IMR-90 (cell line): ENCODE data around the gene CD6. TPM values are rescaled to one million over a fixed set of nuclear protein-coding genes. Genes with fewer than 3 reads are reported as not detected.

Source experiments
- ATAC-seq: fragments of 200-7000 bp; cut with Tn5 transposase; 2 replicates; pipeline ENCODE4 v1.9.1; 2020; ENCODE audit warnings: low read depth, mild to moderate bottlenecking, moderate library complexity
- BruUV-seq: library from RNA; stranded (reverse); fragments of 400-500 nt; replicated peaks from 2 replicates; lab custom pipeline; 2021; lab: Mats Ljungman, UMichigan
- CTCF ChIA-PET: fragments of 300-600 bp; formaldehyde crosslinking; extraction: SDS; loops from one replicate; lab custom pipeline; 2021; ENCODE audit warnings: antibody characterized with exemption; lab: Yijun Ruan, JAX
- POLR2A ChIA-PET: fragments of 300-600 bp; sonication (Branson Sonifier 250); formaldehyde crosslinking; loops from one replicate; lab custom pipeline; 2022; ENCODE audit warnings: antibody characterized with exemption; ENCODE audit not compliant: unreplicated experiment; lab: Charles Lee
- DNase-seq: peaks from one replicate; pipeline ENCODE4 v3.0.0; 2013
- H2AFZ ChIP-seq: replicated peaks from 2 replicates; pipeline ENCODE3; 2013; ENCODE audit warnings: low read length, mild to moderate bottlenecking; ENCODE audit not compliant: poor library complexity
- H2AK5ac ChIP-seq: 2 replicates; pipeline ENCODE4 v1.6.1; 2013; ENCODE audit warnings: low read depth, low read length, inconsistent platforms
- H2AK9ac ChIP-seq: replicated peaks from 2 replicates; pipeline ENCODE3; 2013; ENCODE audit warnings: mild to moderate bottlenecking, low read depth, low read length, moderate library complexity; ENCODE audit not compliant: poor library complexity
- H2BK120ac ChIP-seq: 2 replicates; pipeline ENCODE4 v1.6.1; 2013; ENCODE audit warnings: low read depth, low read length, inconsistent platforms
- H2BK15ac ChIP-seq: 3 replicates; pipeline ENCODE4 v1.6.1; 2013; ENCODE audit warnings: low read depth, low read length, inconsistent platforms
- H2BK20ac ChIP-seq: 2 replicates; pipeline ENCODE4 v1.6.1; 2013; ENCODE audit warnings: low read depth, mild to moderate bottlenecking, inconsistent platforms, low read length, moderate library complexity
- H2BK5ac ChIP-seq: 2 replicates; pipeline ENCODE4 v1.6.1; 2013; ENCODE audit warnings: mild to moderate bottlenecking, low read depth, low read length, inconsistent platforms; ENCODE audit not compliant: poor library complexity, severe bottlenecking
- H3K14ac ChIP-seq: replicated peaks from 2 replicates; pipeline ENCODE4 v1.6.1; 2013; ENCODE audit warnings: low read depth, low read length, inconsistent platforms
- H3K18ac ChIP-seq: 2 replicates; pipeline ENCODE4 v1.6.1; 2013; ENCODE audit warnings: low read depth, low read length, control low read depth
- H3K23ac ChIP-seq: 2 replicates; pipeline ENCODE4 v1.6.1; 2013; ENCODE audit warnings: low read depth, low read length, inconsistent platforms
- H3K27ac ChIP-seq: 2 replicates; pipeline ENCODE4 v1.5.1; 2013; ENCODE audit warnings: mild to moderate bottlenecking, control low read depth, low read length; ENCODE audit not compliant: insufficient read depth
- H3K27me3 ChIP-seq: 2 replicates; pipeline ENCODE4 v1.6.1; 2013; ENCODE audit warnings: low read length; ENCODE audit not compliant: control insufficient read depth, insufficient read depth
- H3K36me3 ChIP-seq: 2 replicates; pipeline ENCODE4 v1.6.1; 2013; ENCODE audit warnings: low read length, mixed read lengths; ENCODE audit not compliant: control insufficient read depth, insufficient read depth
- H3K4ac ChIP-seq: 2 replicates; pipeline ENCODE4 v1.6.1; 2013; ENCODE audit warnings: low read depth, low read length, inconsistent platforms
- H3K4me1 ChIP-seq: 2 replicates; pipeline ENCODE4 v1.6.1; 2013; ENCODE audit warnings: low read length, mixed read lengths; ENCODE audit not compliant: control insufficient read depth, insufficient read depth
- H3K4me2 ChIP-seq: 2 replicates; pipeline ENCODE4 v1.6.1; 2013; ENCODE audit warnings: low read depth, mild to moderate bottlenecking, control low read depth, low read length, moderate library complexity
- H3K4me3 ChIP-seq: 2 replicates; pipeline ENCODE4 v1.5.1; 2013; ENCODE audit warnings: low read depth, mild to moderate bottlenecking, control low read depth, low read length, moderate library complexity; ENCODE audit not compliant: insufficient read depth
- H3K56ac ChIP-seq: 2 replicates; pipeline ENCODE4 v1.6.1; 2013; ENCODE audit warnings: low read length, inconsistent platforms; ENCODE audit not compliant: insufficient read depth; ENCODE audit errors: extremely low read depth
- H3K79me1 ChIP-seq, 2 experiments: 2 replicates each; pipeline ENCODE4 v1.6.1; 2013; ENCODE audit warnings: low read length in 2 of 2, inconsistent platforms in 1 of 2, low read depth in 1 of 2
- H3K9ac ChIP-seq: 2 replicates; pipeline ENCODE4 v1.6.1; 2013; ENCODE audit warnings: low read depth, low read length, control low read depth
- H3K9me1 ChIP-seq: 2 replicates; pipeline ENCODE4 v1.6.1; 2013; ENCODE audit warnings: low read length, inconsistent platforms; ENCODE audit not compliant: insufficient read depth
- H3K9me3 ChIP-seq: 2 replicates; pipeline ENCODE4 v1.6.1; 2013; ENCODE audit warnings: low read length; ENCODE audit not compliant: control insufficient read depth, insufficient read depth
- H4K20me1 ChIP-seq: 2 replicates; pipeline ENCODE4 v1.6.1; 2013; ENCODE audit warnings: low read length, inconsistent platforms; ENCODE audit not compliant: insufficient read depth
- H4K5ac ChIP-seq: 2 replicates; pipeline ENCODE4 v1.6.1; 2013; ENCODE audit warnings: mild to moderate bottlenecking, low read depth, low read length, control low read depth
- H4K8ac ChIP-seq, 2 experiments: 2 replicates each; pipeline ENCODE4 v1.6.1; 2013; ENCODE audit warnings: low read depth in 2 of 2, low read length in 2 of 2, control low read depth in 1 of 2, inconsistent platforms in 1 of 2
- H4K91ac ChIP-seq: 2 replicates; pipeline ENCODE4 v1.6.1; 2013; ENCODE audit warnings: low read depth, low read length, inconsistent platforms; ENCODE audit not compliant: insufficient read depth
- RAD21 ChIP-seq: IDR thresholded peaks from 2 replicates; pipeline ENCODE4 v1.6.1; 2012; ENCODE audit warnings: low read length, improper control_type of control experiment
- WGBS, 2 experiments: methylation state at CpG; one replicate each; pipeline versions ENCODE4 v1.1.5 to v1.1.7; 2013; ENCODE audit warnings: missing lambda C conversion rate in 2 of 2; ENCODE audit not compliant: insufficient read length in 1 of 2; ENCODE audit errors: extremely low coverage in 2 of 2; 5-methylcytosine and 5-hydroxymethylcytosine counted together
- dilution Hi-C: fragments of 300-500 bp; cut with HindIII; formaldehyde crosslinking; loops from one replicate; pipeline ENCODE4 v1.14.3; 2018; ENCODE audit warnings: low sequenced_read_pairs; ENCODE audit not compliant: unreplicated experiment
- in situ Hi-C: fragments of 300-500 bp; cut with MboI; formaldehyde crosslinking; loops from 3 replicates; pipeline ENCODE4 v1.14.3; 2019; ENCODE audit warnings: low sequenced_read_pairs, inconsistent platforms, mixed read lengths
- intact Hi-C: fragments of 100-400 bp; cut with micrococcal nuclease; formaldehyde crosslinking; loops from 2 replicates; pipeline ENCODE4 v1.10.0; 2022
- polyA plus RNA-seq, 3 experiments: library from polyadenylated mRNA; depleted of rRNA; stranded (reverse); fragments of >200 nt; gene quantifications; 2 replicates each; pipeline ENCODE4 v1.2.3, GENCODE V29; 2012; ENCODE audit warnings: low replicate concordance in 1 of 3
- total RNA-seq: library from RNA; depleted of rRNA; stranded (reverse); fragments of >200 nt; gene quantifications from 2 replicates; pipeline ENCODE4 v1.2.3, GENCODE V29; 2012

CD6 gene
- total and polyA plus RNA-seq, 2 of the 4 experiments (the other 2 are of a cell fraction), result not detected

DNA sequence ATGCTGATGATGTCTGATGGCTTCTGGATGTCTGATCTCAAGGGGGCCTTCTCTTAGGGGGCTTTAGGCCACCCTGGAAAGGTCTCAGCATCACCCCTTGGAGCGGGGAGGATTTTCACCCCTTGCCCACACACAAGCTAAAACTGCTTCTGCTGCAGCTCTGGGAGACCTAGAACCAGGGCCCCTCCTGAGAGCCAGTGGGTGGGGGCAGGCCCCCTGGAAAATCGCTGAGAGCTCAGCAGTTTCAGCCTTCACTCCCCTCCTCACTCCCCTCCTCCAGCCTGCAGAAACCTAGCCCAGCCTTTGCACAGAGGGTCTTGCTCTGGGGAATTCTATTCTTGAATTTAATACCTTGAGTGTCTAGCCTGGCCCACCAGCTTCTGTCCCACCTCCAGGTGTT lies 17.2 kb downstream of the CD6 start:
- no peak overlapping the region for H2BK20ac ChIP-seq
- in situ Hi-C loops, result no loop called here
- H3K79me1 ChIP-seq, result no peaks in the 10 kb centered on the region
- peaks cover 39% of the 10 kb centered on the region for H3K27me3 ChIP-seq
- H3K4me2 ChIP-seq, result no peak overlapping the region
- no peak overlapping the region for H4K91ac ChIP-seq
- no peak overlapping the region for H3K4ac ChIP-seq
- no peak overlapping the region for H4K8ac ChIP-seq
- no peak overlapping the region for H2BK120ac ChIP-seq
- H2BK5ac ChIP-seq, result no peak overlapping the region
- H3K36me3 ChIP-seq, result no peaks in the 10 kb centered on the region
- ATAC-seq (no peak), DNase-seq (no peak)
- H4K5ac ChIP-seq, result no peak overlapping the region
- POLR2A ChIA-PET, result no interaction called here
- H4K20me1 ChIP-seq, result no peaks in the 10 kb centered on the region
- H2AK9ac ChIP-seq, result no peak overlapping the region
- H3K4me1 ChIP-seq, result peaks cover 3% of the 10 kb centered on the region
- H3K23ac ChIP-seq, result no peak overlapping the region
- H3K14ac ChIP-seq, result no peak overlapping the region
- no peak overlapping the region for H2AFZ ChIP-seq
- no peak overlapping the region for H3K4me3 ChIP-seq
- no peak overlapping the region for H3K9ac ChIP-seq
- H3K27ac ChIP-seq, result no peak overlapping the region
- intact Hi-C loops, result no loop called here
- H3K9me3 ChIP-seq, result no peaks in the 10 kb centered on the region
- dilution Hi-C loops, result no loop called here
- H3K9me1 ChIP-seq, result no peaks in the 10 kb centered on the region
- CTCF ChIA-PET, result no interaction called here
- no peak overlapping the region for H2BK15ac ChIP-seq
- H3K56ac ChIP-seq, result no peak overlapping the region
- no TSS peak for BruUV-seq
- no peak for TF ChIP-seq RAD21
- WGBS, 2 experiments, result no CpG with 5 or more reads among the region's 2 CpGs
- no peak overlapping the region for H2AK5ac ChIP-seq
- no peak overlapping the region for H3K18ac ChIP-seq
